GM21423 (cell line): ENCODE measurements around the gene NIN.
"Not testable (repeated sequence)": the region's sequence is repeated elsewhere in the genome, so short reads cannot be mapped to it uniquely, and the experiment has no call there.

ENCODE experiments used
- ATAC-seq: cut with Tn5 transposase; IDR thresholded peaks from one replicate; pipeline ENCODE4 v1.9.1; 2021; ENCODE audit warnings: mild to moderate bottlenecking, moderate library complexity; ENCODE audit not compliant: unreplicated experiment

NIN gene

GRCh38 chr14:50819303-50819702 is 11.7 kb downstream of the NIN start:
- ATAC-seq = not testable (repeated sequence)

- ATAC-seq = no peak
Measured at GRCh38 chr14:50816395-50817047, 14.4 kb downstream of the NIN start.

DNA sequence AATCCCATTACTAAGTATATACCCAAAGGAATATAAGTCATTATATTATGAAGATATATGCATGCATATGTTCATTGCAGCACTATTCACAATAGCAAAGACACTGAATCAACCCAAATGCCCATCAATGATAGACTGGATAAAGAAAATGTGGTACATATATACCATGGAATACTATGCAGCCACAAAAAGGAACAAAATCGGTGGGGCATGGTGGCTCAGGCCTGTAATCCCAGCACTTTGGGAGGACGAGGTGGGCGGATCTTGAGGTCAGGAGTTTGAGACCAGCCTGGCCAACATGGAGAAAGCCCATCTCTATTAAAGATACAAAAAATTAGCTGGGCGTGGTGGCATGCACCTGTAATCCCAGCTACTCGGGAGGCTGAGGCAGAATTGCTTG is 15.4 kb downstream of the NIN start:
- ATAC-seq = not testable (repeated sequence)

DNA sequence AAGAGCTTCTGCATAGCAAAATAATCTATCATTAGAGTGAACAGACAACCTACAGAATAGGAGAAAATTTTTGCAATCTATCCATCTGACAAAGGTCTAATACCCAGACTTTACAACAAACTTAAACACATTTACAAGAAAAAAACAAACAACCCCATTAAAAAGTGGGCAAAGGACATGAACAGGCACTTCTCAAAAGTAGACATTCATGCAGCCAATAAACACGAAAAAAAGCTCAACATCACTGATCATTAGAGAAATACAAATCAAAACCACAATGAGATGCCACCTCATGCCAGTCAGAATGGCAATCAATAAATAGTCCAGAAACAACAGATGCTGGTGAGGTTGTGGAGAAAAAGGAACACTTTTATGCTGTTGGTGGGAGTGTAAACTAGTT is 15.9 kb downstream of the NIN start:
- not testable (repeated sequence) for ATAC-seq

DNA sequence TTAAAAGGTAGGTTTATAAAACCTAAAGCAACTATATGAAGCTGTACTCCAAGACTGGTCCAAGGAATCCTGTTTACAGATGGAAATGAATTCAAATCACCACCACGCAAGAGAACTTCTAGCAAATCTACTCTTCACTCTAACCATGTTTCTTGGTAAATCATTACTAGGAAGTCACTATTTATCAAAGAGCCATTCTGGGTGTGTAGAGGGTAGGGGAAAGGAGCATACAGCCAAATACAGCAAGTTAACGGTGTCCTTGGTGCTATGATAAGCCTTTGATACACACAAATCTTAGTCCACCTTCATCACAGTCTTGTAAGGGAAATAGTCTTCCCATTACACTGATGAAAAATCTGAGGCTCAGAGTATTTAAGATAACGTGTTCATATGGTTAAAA is 16.8 kb downstream of the NIN start:
- no peak for ATAC-seq

- ATAC-seq = no peak
Measured at GRCh38 chr14:50813544-50813863, 17.5 kb downstream of the NIN start.

- no peak for ATAC-seq
Measured at GRCh38 chr14:50812856-50813543, 18.0 kb downstream of the NIN start.

GRCh38 chr14:50812180-50812579 is 18.8 kb downstream of the NIN start:
- ATAC-seq = no peak

- no peak for ATAC-seq
Measured at GRCh38 chr14:50808053-50808452, 22.9 kb downstream of the NIN start.

DNA sequence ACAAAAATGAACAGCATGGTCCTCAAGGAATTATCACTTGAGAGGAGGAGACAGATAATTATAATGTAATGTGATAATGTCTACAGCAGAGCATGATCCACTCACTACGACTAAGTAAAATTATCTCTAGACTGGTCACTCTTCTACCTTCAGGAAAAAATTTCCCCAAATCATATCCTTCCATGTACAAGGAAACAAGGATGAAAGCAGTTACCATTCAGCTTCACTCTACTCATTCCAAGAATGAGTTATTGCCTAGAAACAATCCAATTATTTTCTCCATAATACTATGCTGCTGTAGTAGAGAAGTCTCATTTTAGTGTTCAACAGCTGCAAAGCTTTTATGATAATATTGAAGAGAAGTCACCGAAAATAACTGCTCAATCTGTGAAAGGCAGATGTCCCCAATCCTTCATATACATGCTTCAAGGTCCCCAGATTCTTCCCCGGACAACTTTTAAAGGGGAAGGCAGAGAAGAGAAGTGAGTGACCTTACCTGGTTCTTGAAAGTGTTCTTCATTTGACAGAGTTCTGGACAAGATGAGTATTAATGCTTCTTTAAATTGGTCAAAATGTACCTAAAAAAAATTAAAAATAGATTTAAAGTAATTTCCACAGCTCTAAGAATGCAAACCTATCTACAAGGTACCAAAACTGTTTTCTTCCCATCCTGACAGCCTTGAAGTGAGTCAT is 24.6 kb downstream of the NIN start:
- ATAC-seq = no peak

GRCh38 chr14:50805396-50805795 is 25.6 kb downstream of the NIN start:
- no peak for ATAC-seq

GRCh38 chr14:50804181-50804721 is 26.7 kb downstream of the NIN start:
- no peak for ATAC-seq

DNA sequence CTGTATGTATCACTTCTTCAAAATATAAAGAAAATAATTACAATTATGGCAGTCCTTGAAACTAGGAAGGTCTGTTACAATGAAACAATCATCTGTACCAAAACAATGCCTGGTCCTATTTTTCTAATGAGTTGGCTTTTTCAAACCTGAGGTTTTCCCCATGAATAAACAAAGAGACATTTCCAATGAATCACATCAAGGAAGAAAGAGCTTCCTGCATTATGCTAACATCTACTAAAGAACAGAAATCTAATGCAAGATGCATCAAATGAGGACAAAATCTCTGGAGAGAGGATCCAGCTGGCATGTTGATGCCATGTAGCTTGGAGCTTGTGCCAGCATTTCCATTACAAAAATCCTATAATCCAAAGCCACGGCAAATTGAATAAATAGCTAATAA is 29.3 kb downstream of the NIN start:
- ATAC-seq = no peak

- ATAC-seq = no peak
Measured at GRCh38 chr14:50800032-50800431, 30.9 kb downstream of the NIN start.

- peak; percentile 89 for ATAC-seq
Measured at GRCh38 chr14:50798048-50798421, 32.9 kb downstream of the NIN start.

- ATAC-seq = no peak
Measured at GRCh38 chr14:50797250-50798047, 33.5 kb downstream of the NIN start.

GRCh38 chr14:50796390-50796789 is 34.6 kb downstream of the NIN start:
- ATAC-seq = no peak

GRCh38 chr14:50795909-50796308 is 35.1 kb downstream of the NIN start:
- no peak for ATAC-seq

GRCh38 chr14:50795142-50795541 is 35.8 kb downstream of the NIN start:
- no peak for ATAC-seq

- ATAC-seq = no peak
Measured at GRCh38 chr14:50794068-50794645, 36.8 kb downstream of the NIN start.

- no peak for ATAC-seq
Measured at GRCh38 chr14:50792634-50793068, 38.3 kb downstream of the NIN start.
